Measurements from ENCODE around the gene IP6K3. TPM values are rescaled to one million over a fixed set of nuclear protein-coding genes. Genes with fewer than 3 reads are reported as not detected.

Gene IP6K3
- not detected for polyA plus RNA-seq

GRCh38 chr6:33746651-33747100, at the start of gene IP6K3:
Gene IP6K3, minus strand, starts transcription at chr6:33746905. Its CDS starts 11,429 bp downstream, at chr6:33735476.
- no peak within 1 kb of the TSS for H3K27ac Mint-ChIP-seq
- H3K9me3 Mint-ChIP-seq, result peaks cover 0 to 2% (median 0%) of the 10 kb centered on the region in 6 donors
- peaks cover 0 to 2% of the 10 kb centered on the region in 2 donors for H3K4me1 Mint-ChIP-seq
- DNase-seq, result no peak
- H3K4me3 Mint-ChIP-seq, result no peak within 1 kb of the TSS
- no peaks in the 10 kb centered on the region for H3K36me3 Mint-ChIP-seq
- H3K27me3 Mint-ChIP-seq (ENCODE audit: low read depth in 3 of 3), result peaks cover 1 to 3% (median 2%) of the 10 kb centered on the region in 3 donors

- Mint-ChIP-seq H3K27ac (no peak overlapping the region), H3K4me3 (no peak overlapping the region), H3K9me3 (no peaks in the 10 kb centered on the region), H3K36me3 (peaks cover 0 to 8% (median 0%) of the 10 kb centered on the region in 3 donors), H3K27me3 (ENCODE audit: low read depth in 3 of 3) (peaks cover 4 to 13% (median 10%) of the 10 kb centered on the region in 3 donors), H3K4me1 (no peaks in the 10 kb centered on the region)
- no peak for DNase-seq
These were observed 48.4 kb upstream of the IP6K3 start for GRCh38 chr6:33794910-33795623.

- peaks cover 11 to 14% of the 10 kb centered on the region in 2 donors for H3K4me1 Mint-ChIP-seq
- peaks cover 0 to 5% (median 0%) of the 10 kb centered on the region in 3 donors for H3K36me3 Mint-ChIP-seq
- DNase-seq, result no peak
- no peak overlapping the region for H3K4me3 Mint-ChIP-seq
- H3K9me3 Mint-ChIP-seq, result no peaks in the 10 kb centered on the region
- H3K27ac Mint-ChIP-seq, result no peak overlapping the region
- peaks cover 4 to 12% (median 9%) of the 10 kb centered on the region in 3 donors for H3K27me3 Mint-ChIP-seq (ENCODE audit: low read depth in 3 of 3)
These were observed 46.3 kb upstream of the IP6K3 start for GRCh38 chr6:33792981-33793380.

- Mint-ChIP-seq H3K4me3 (peak overlapping the region in 1 of 5 donors; percentile 36), H3K9me3 (no peaks in the 10 kb centered on the region), H3K4me1 (peaks cover 24 to 28% of the 10 kb centered on the region in 2 donors), H3K36me3 (no peaks in the 10 kb centered on the region), H3K27me3 (ENCODE audit: low read depth in 3 of 3) (peaks cover 0 to 11% (median 6%) of the 10 kb centered on the region in 3 donors), H3K27ac (peak overlapping the region in 1 of 6 donors; percentile 40)
- DNase-seq, result no peak
These were observed 44.9 kb upstream of the IP6K3 start for GRCh38 chr6:33791620-33792019.

GRCh38 chr6:33790910-33791309, 44.2 kb upstream of the IP6K3 start:
- H3K27ac Mint-ChIP-seq, result no peak overlapping the region
- peaks cover 0 to 4% (median 0%) of the 10 kb centered on the region in 3 donors for H3K36me3 Mint-ChIP-seq
- H3K4me3 Mint-ChIP-seq, result no peak overlapping the region
- no peaks in the 10 kb centered on the region for H3K9me3 Mint-ChIP-seq
- peaks cover 0 to 10% (median 6%) of the 10 kb centered on the region in 3 donors for H3K27me3 Mint-ChIP-seq (ENCODE audit: low read depth in 3 of 3)
- peaks cover 31 to 35% of the 10 kb centered on the region in 2 donors for H3K4me1 Mint-ChIP-seq
- DNase-seq, result no peak

GRCh38 chr6:33790379-33790778, 43.7 kb upstream of the IP6K3 start:
- Mint-ChIP-seq H3K27ac (peak overlapping the region in 1 of 6 donors; percentile 63), H3K4me1 (peaks cover 36 to 41% of the 10 kb centered on the region in 2 donors), H3K9me3 (no peaks in the 10 kb centered on the region)

GRCh38 chr6:33789550-33789895, 42.8 kb upstream of the IP6K3 start:
- Mint-ChIP-seq H3K4me1 (peaks cover 45 to 49% of the 10 kb centered on the region in 2 donors), H3K27me3 (ENCODE audit: low read depth in 3 of 3) (peaks cover 0 to 10% (median 6%) of the 10 kb centered on the region in 3 donors), H3K27ac (peak overlapping the region; percentile 75 to 92 (median 88)), H3K4me3 (peak overlapping the region; percentile 82 to 90 (median 85)), H3K9me3 (no peaks in the 10 kb centered on the region), H3K36me3 (peaks cover 0 to 10% (median 1%) of the 10 kb centered on the region in 3 donors)
- no peak for DNase-seq

More at GRCh38 chr6:33790379-33790778, 43.7 kb upstream of the IP6K3 start:
- Mint-ChIP-seq H3K36me3 (peaks cover 0 to 4% (median 0%) of the 10 kb centered on the region in 3 donors), H3K27me3 (ENCODE audit: low read depth in 3 of 3) (peaks cover 0 to 10% (median 6%) of the 10 kb centered on the region in 3 donors), H3K4me3 (peak overlapping the region in 4 of 5 donors; percentile 6 to 72 (median 48))
- no peak for DNase-seq

GRCh38 chr6:33788694-33789549, 42.2 kb upstream of the IP6K3 start, which contains the start of gene LEMD2:
Gene LEMD2, minus strand, starts transcription at chr6:33789130. Its CDS starts 14 bp downstream, at chr6:33789116.
- peak; percentile 90 to 91 (median 91) for DNase-seq
- Mint-ChIP-seq H3K36me3 (peaks cover 1 to 11% (median 7%) of the 10 kb centered on the region in 3 donors), H3K27me3 (ENCODE audit: low read depth in 3 of 3) (peaks cover 0 to 10% (median 6%) of the 10 kb centered on the region in 3 donors), H3K9me3 (no peaks in the 10 kb centered on the region), H3K4me1 (peaks cover 46 to 52% of the 10 kb centered on the region in 2 donors), H3K4me3 (peak within 1 kb of the TSS; percentile 91 to 98 (median 95)), H3K27ac (peak within 1 kb of the TSS; percentile 95 to 99 (median 98))

GRCh38 chr6:33787954-33788693, 41.4 kb upstream of the IP6K3 start:
- Mint-ChIP-seq H3K4me3 (peak overlapping the region; percentile 91 to 98 (median 95)), H3K4me1 (peaks cover 53 to 60% of the 10 kb centered on the region in 2 donors), H3K27me3 (ENCODE audit: low read depth in 3 of 3) (peaks cover 0 to 10% (median 4%) of the 10 kb centered on the region in 3 donors), H3K9me3 (no peaks in the 10 kb centered on the region), H3K27ac (peak overlapping the region; percentile 95 to 99 (median 98)), H3K36me3 (peaks cover 8 to 19% (median 9%) of the 10 kb centered on the region in 3 donors)
- peak; percentile 73 to 74 (median 74) for DNase-seq

- Mint-ChIP-seq H3K36me3 (peaks cover 9 to 26% (median 11%) of the 10 kb centered on the region in 3 donors), H3K9me3 (no peaks in the 10 kb centered on the region), H3K4me3 (peak overlapping the region; percentile 91 to 98 (median 95)), H3K27me3 (ENCODE audit: low read depth in 3 of 3) (peaks cover 0 to 10% (median 4%) of the 10 kb centered on the region in 3 donors), H3K4me1 (peaks cover 53 to 62% of the 10 kb centered on the region in 2 donors), H3K27ac (peak overlapping the region; percentile 95 to 99 (median 98))
- peak in 1 of 3 donors; percentile 7 for DNase-seq
These were observed 40.7 kb upstream of the IP6K3 start for GRCh38 chr6:33787346-33787953.

- Mint-ChIP-seq H3K27me3 (ENCODE audit: low read depth in 3 of 3) (peaks cover 0 to 10% (median 4%) of the 10 kb centered on the region in 3 donors), H3K4me3 (peak overlapping the region; percentile 36 to 98 (median 92)), H3K36me3 (peaks cover 9 to 31% (median 15%) of the 10 kb centered on the region in 3 donors), H3K4me1 (peaks cover 54 to 67% of the 10 kb centered on the region in 2 donors), H3K9me3 (no peaks in the 10 kb centered on the region), H3K27ac (peak overlapping the region; percentile 95 to 99 (median 98))
- DNase-seq, result no peak
These were observed 40.0 kb upstream of the IP6K3 start for GRCh38 chr6:33786736-33787135.

GRCh38 chr6:33785778-33786177, 39.1 kb upstream of the IP6K3 start:
- Mint-ChIP-seq H3K27me3 (ENCODE audit: low read depth in 3 of 3) (peaks cover 0 to 10% (median 4%) of the 10 kb centered on the region in 3 donors), H3K4me3 (peak overlapping the region; percentile 17 to 62 (median 42)), H3K27ac (peak overlapping the region in 5 of 6 donors; percentile 61 to 98 (median 79)), H3K9me3 (no peaks in the 10 kb centered on the region), H3K36me3 (peaks cover 12 to 36% (median 19%) of the 10 kb centered on the region in 3 donors), H3K4me1 (peaks cover 54 to 67% of the 10 kb centered on the region in 2 donors)
- no peak for DNase-seq

All from immature natural killer cell (primary cell).